OCI-LY3 (cell line): ENCODE results near the gene NECAB2.

Source experiments
- EZH2phosphoT487 ChIP-seq: fragments of 200-600 bp; shearing (Covaris generic); IDR thresholded peaks from 2 replicates; pipeline ENCODE4 v1.6.1; 2018; ENCODE audit warnings: antibody characterized with exemption, mixed run types, low read depth
- TF ChIP-seq, protein P1 (sequence below): fragments of 200-600, 300-600 bp; sonication (generic); IDR thresholded peaks from 2 replicates; pipeline ENCODE4 v1.5.1; 2014; ENCODE audit warnings: antibody characterized with exemption, low read length, low read depth

DNA sequence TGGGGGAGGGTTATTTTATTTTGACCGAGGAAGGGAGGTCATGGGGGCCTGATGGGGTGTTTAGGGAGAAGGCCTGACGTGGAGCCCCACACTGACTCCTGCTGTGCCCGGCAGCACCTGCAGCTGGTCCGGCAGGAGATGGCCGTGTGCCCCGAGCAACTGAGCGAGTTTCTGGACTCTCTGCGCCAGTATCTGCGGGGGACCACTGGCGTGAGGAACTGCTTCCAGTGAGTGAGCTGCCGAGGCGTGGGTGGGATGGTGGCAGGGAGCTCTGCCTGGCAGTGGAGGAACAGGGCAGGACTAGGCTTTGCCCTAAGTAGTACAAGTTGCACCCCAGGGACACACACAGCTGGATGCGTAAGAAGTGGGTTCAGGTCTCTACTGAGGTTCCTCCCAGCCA is 30.0 kb downstream of the NECAB2 start:
- TF ChIP-seq, protein P1, sequence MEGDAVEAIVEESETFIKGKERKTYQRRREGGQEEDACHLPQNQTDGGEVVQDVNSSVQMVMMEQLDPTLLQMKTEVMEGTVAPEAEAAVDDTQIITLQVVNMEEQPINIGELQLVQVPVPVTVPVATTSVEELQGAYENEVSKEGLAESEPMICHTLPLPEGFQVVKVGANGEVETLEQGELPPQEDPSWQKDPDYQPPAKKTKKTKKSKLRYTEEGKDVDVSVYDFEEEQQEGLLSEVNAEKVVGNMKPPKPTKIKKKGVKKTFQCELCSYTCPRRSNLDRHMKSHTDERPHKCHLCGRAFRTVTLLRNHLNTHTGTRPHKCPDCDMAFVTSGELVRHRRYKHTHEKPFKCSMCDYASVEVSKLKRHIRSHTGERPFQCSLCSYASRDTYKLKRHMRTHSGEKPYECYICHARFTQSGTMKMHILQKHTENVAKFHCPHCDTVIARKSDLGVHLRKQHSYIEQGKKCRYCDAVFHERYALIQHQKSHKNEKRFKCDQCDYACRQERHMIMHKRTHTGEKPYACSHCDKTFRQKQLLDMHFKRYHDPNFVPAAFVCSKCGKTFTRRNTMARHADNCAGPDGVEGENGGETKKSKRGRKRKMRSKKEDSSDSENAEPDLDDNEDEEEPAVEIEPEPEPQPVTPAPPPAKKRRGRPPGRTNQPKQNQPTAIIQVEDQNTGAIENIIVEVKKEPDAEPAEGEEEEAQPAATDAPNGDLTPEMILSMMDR = no peak
- no peak for TF ChIP-seq EZH2phosphoT487
